ENCODE results near the gene KIF6. TPM values are rescaled to one million over a fixed set of nuclear protein-coding genes. Genes with fewer than 3 reads are reported as not detected.

The KIF6 gene
- total RNA-seq, 1 donor from 2014 or later, result 2.0 TPM

DNA sequence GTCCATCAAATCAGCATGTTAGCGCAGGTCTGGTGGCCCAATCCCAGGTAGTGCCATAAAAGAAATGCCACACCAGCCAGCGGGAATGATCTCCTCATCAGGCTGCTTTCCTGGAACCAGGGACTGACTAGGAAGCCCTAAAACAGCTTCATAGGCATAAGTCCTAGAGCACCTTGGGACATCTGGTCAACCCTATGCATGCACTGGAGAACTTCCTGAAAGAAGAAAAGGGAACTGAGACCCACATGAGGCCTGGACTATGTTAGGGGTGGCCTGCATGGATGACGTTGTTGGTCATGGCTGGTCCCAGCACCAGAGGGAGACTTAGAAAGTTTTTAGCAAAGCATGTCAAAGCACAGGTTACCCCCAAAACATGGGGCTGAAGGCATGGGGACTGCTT, 395.2 kb downstream of the KIF6 start:
- no peaks in the 10 kb centered on the region for H4K20me1 ChIP-seq (ENCODE audit: insufficient read depth, low read length)
- H3K4me1 Mint-ChIP-seq (ENCODE audit: low read depth, unreplicated experiment), result no peaks in the 10 kb centered on the region
- no peaks in the 10 kb centered on the region for H3K4me1 ChIP-seq (ENCODE audit: insufficient read depth, low read length)
- H3K4me2 ChIP-seq (ENCODE audit: low read length), result no peak overlapping the region
- peaks cover 4% of the 10 kb centered on the region for H3K27me3 ChIP-seq (ENCODE audit: insufficient read depth, low read length)
- H3K79me2 ChIP-seq (ENCODE audit: insufficient read depth, low read length), result no peaks in the 10 kb centered on the region
- peaks cover 92% of the 10 kb centered on the region for H3K27me3 Mint-ChIP-seq (ENCODE audit: low read depth, unreplicated experiment)
- no peak for FAIRE-seq
- TF ChIP-seq, protein P1, sequence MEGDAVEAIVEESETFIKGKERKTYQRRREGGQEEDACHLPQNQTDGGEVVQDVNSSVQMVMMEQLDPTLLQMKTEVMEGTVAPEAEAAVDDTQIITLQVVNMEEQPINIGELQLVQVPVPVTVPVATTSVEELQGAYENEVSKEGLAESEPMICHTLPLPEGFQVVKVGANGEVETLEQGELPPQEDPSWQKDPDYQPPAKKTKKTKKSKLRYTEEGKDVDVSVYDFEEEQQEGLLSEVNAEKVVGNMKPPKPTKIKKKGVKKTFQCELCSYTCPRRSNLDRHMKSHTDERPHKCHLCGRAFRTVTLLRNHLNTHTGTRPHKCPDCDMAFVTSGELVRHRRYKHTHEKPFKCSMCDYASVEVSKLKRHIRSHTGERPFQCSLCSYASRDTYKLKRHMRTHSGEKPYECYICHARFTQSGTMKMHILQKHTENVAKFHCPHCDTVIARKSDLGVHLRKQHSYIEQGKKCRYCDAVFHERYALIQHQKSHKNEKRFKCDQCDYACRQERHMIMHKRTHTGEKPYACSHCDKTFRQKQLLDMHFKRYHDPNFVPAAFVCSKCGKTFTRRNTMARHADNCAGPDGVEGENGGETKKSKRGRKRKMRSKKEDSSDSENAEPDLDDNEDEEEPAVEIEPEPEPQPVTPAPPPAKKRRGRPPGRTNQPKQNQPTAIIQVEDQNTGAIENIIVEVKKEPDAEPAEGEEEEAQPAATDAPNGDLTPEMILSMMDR (IDR thresholded peaks at IDR 0.05; ENCODE audit: insufficient read depth, low read depth, low read length), result no peak
- no peak for TF ChIP-seq EZH2 (IDR thresholded peaks at IDR 0.05; ENCODE audit: insufficient read depth, low read length)
- no peak overlapping the region for H3K27ac ChIP-seq (ENCODE audit: low read depth, low read length)
- no peak for DNase-seq (ENCODE audit: low read depth)
- H3K36me3 ChIP-seq (ENCODE audit: insufficient read depth, low read length), result no peaks in the 10 kb centered on the region
- H3K4me3 Mint-ChIP-seq (ENCODE audit: unreplicated experiment), result no peak overlapping the region
- H2AFZ ChIP-seq (ENCODE audit: low read depth, low read length), result no peak overlapping the region
- no peak overlapping the region for H3K4me3 ChIP-seq (ENCODE audit: insufficient read depth, low read depth, low read length)
- H3K9ac ChIP-seq (ENCODE audit: low read length), result no peak overlapping the region
- H3K9me3 ChIP-seq (ENCODE audit: insufficient read depth, low read depth, low read length), result no peaks in the 10 kb centered on the region
- H3K36me3 Mint-ChIP-seq (ENCODE audit: low read depth, unreplicated experiment), result peaks cover 5% of the 10 kb centered on the region
- peaks cover 7% of the 10 kb centered on the region for H3K9me3 Mint-ChIP-seq (ENCODE audit: unreplicated experiment)
- H3K27ac Mint-ChIP-seq (ENCODE audit: unreplicated experiment), result no peak overlapping the region

DNA sequence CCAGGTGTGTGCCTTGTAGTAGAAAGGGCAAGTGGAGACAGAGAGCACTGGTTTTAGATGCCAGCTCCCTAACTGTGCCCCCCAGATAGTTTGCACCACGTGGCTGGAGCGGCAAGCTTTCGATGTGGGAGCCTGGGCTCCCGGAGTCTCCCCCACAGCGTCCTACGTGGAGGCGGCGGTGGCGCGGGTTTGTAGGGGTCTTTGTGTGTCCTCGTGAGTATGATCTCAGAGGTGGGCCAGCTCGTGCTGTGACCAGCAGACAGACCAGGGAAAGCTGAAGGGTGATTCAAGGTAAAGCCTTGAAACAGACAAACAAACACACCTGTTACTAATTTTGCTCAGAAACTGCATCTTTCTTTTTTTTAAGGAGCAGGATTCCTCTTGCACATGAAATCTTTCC, 397.1 kb downstream of the KIF6 start:
- Histone ChIP-seq H2AFZ (ENCODE audit: low read depth, low read length) (no peak overlapping the region), H3K79me2 (ENCODE audit: insufficient read depth, low read length) (no peaks in the 10 kb centered on the region), H3K4me3 (ENCODE audit: insufficient read depth, low read depth, low read length) (no peak overlapping the region), H3K9ac (ENCODE audit: low read length) (no peak overlapping the region), H3K9me3 (ENCODE audit: insufficient read depth, low read depth, low read length) (no peaks in the 10 kb centered on the region), H3K36me3 (ENCODE audit: insufficient read depth, low read length) (no peaks in the 10 kb centered on the region), H3K4me2 (ENCODE audit: low read length) (no peak overlapping the region), H3K27ac (ENCODE audit: low read depth, low read length) (no peak overlapping the region), H3K27me3 (ENCODE audit: insufficient read depth, low read length) (peaks cover 4% of the 10 kb centered on the region), H3K4me1 (ENCODE audit: insufficient read depth, low read length) (no peaks in the 10 kb centered on the region), H4K20me1 (ENCODE audit: insufficient read depth, low read length) (no peaks in the 10 kb centered on the region)
- peaks cover 5% of the 10 kb centered on the region for H3K36me3 Mint-ChIP-seq (ENCODE audit: low read depth, unreplicated experiment)
- no peaks in the 10 kb centered on the region for H3K4me1 Mint-ChIP-seq (ENCODE audit: low read depth, unreplicated experiment)
- H3K27me3 Mint-ChIP-seq (ENCODE audit: low read depth, unreplicated experiment), result peaks cover 88% of the 10 kb centered on the region
- FAIRE-seq (no peak), DNase-seq (ENCODE audit: low read depth) (no peak)
- peaks cover 7% of the 10 kb centered on the region for H3K9me3 Mint-ChIP-seq (ENCODE audit: unreplicated experiment)
- H3K4me3 Mint-ChIP-seq (ENCODE audit: unreplicated experiment), result no peak overlapping the region
- TF ChIP-seq, protein P1 (IDR thresholded peaks at IDR 0.05; ENCODE audit: insufficient read depth, low read depth, low read length), result no peak
- no peak for TF ChIP-seq EZH2 (IDR thresholded peaks at IDR 0.05; ENCODE audit: insufficient read depth, low read length)
- H3K27ac Mint-ChIP-seq (ENCODE audit: unreplicated experiment), result no peak overlapping the region

DNA sequence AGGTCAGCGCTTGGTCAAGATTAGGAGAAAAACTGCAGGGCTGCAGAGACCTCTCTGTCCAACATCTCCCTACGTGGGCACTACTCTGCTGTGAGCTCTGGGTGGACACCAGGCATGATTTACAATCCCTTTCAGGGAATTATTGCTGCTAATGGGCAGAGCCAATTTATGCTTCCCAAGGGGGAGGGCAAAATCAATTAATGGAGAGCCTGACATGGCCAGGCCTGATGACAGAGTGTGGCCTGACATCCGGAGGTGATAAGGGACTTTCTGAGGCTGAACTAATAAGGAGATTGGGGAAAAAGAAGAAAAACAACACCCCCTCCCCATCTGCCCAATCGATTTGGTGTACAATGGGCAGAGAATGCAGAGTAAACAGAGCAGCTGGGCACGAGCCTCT, 397.7 kb downstream of the KIF6 start:
- Histone ChIP-seq H3K9me3 (ENCODE audit: insufficient read depth, low read depth, low read length) (no peaks in the 10 kb centered on the region), H3K4me2 (ENCODE audit: low read length) (no peak overlapping the region), H3K27ac (ENCODE audit: low read depth, low read length) (no peak overlapping the region), H3K4me1 (ENCODE audit: insufficient read depth, low read length) (no peaks in the 10 kb centered on the region), H3K36me3 (ENCODE audit: insufficient read depth, low read length) (no peaks in the 10 kb centered on the region), H2AFZ (ENCODE audit: low read depth, low read length) (no peak overlapping the region), H3K9ac (ENCODE audit: low read length) (no peak overlapping the region), H3K4me3 (ENCODE audit: insufficient read depth, low read depth, low read length) (no peak overlapping the region), H3K27me3 (ENCODE audit: insufficient read depth, low read length) (peaks cover 4% of the 10 kb centered on the region), H3K79me2 (ENCODE audit: insufficient read depth, low read length) (no peaks in the 10 kb centered on the region), H4K20me1 (ENCODE audit: insufficient read depth, low read length) (no peaks in the 10 kb centered on the region)
- H3K4me3 Mint-ChIP-seq (ENCODE audit: unreplicated experiment), result no peak overlapping the region
- TF ChIP-seq, protein P1 (IDR thresholded peaks at IDR 0.05; ENCODE audit: insufficient read depth, low read depth, low read length), result no peak
- no peak for TF ChIP-seq EZH2 (IDR thresholded peaks at IDR 0.05; ENCODE audit: insufficient read depth, low read length)
- H3K9me3 Mint-ChIP-seq (ENCODE audit: unreplicated experiment), result peaks cover 7% of the 10 kb centered on the region
- no peaks in the 10 kb centered on the region for H3K4me1 Mint-ChIP-seq (ENCODE audit: low read depth, unreplicated experiment)
- DNase-seq (ENCODE audit: low read depth) (no peak), FAIRE-seq (no peak)
- H3K27me3 Mint-ChIP-seq (ENCODE audit: low read depth, unreplicated experiment), result peaks cover 88% of the 10 kb centered on the region
- no peak overlapping the region for H3K27ac Mint-ChIP-seq (ENCODE audit: unreplicated experiment)
- peaks cover 5% of the 10 kb centered on the region for H3K36me3 Mint-ChIP-seq (ENCODE audit: low read depth, unreplicated experiment)
